Measurements from ENCODE around the gene CALCR. TPM values are rescaled to one million over a fixed set of nuclear protein-coding genes. Genes with fewer than 3 reads are reported as not detected.

CALCR gene
- total RNA-seq, 1 experiment from 2014 or later = not detected

GRCh38 chr7:93448176-93448575 is 126.3 kb downstream of the CALCR start:
- DNase-seq (ENCODE audit: low read depth) = no peak

- no peak for DNase-seq (ENCODE audit: low read depth)
Observed at GRCh38 chr7:93447509-93447908, 127.0 kb downstream of the CALCR start.

GRCh38 chr7:93442478-93443224 is 131.9 kb downstream of the CALCR start:
- DNase-seq (ENCODE audit: low read depth) = peak; percentile 46

- no peak for DNase-seq (ENCODE audit: low read depth)
Observed at GRCh38 chr7:93435791-93436190, 138.7 kb downstream of the CALCR start.

- DNase-seq (ENCODE audit: low read depth) = no peak
Observed at GRCh38 chr7:93432130-93432529, 142.4 kb downstream of the CALCR start.

- no peak for DNase-seq (ENCODE audit: low read depth)
Observed at GRCh38 chr7:93430917-93431588, 143.5 kb downstream of the CALCR start.

GRCh38 chr7:93429563-93429962 is 145.0 kb downstream of the CALCR start:
- no peak for DNase-seq (ENCODE audit: low read depth)

- DNase-seq (ENCODE audit: low read depth) = no peak
Observed at GRCh38 chr7:93427107-93427506, 147.4 kb downstream of the CALCR start.

GRCh38 chr7:93426155-93426696 is 148.3 kb downstream of the CALCR start:
- no peak for DNase-seq (ENCODE audit: low read depth)

GRCh38 chr7:93414574-93414973 is 159.9 kb downstream of the CALCR start:
- no peak for DNase-seq (ENCODE audit: low read depth)

GRCh38 chr7:93409324-93409723 is 165.2 kb downstream of the CALCR start:
- DNase-seq (ENCODE audit: low read depth) = no peak

- no peak for DNase-seq (ENCODE audit: low read depth)
Observed at GRCh38 chr7:93407239-93407638, 167.3 kb downstream of the CALCR start.

GRCh38 chr7:93402944-93403343 is 171.6 kb downstream of the CALCR start:
- DNase-seq (ENCODE audit: low read depth) = no peak

- DNase-seq (ENCODE audit: low read depth) = no peak
Observed at GRCh38 chr7:93399642-93400041, 174.9 kb downstream of the CALCR start.

GRCh38 chr7:93392984-93393383 is 181.5 kb downstream of the CALCR start:
- DNase-seq (ENCODE audit: low read depth) = no peak

- DNase-seq (ENCODE audit: low read depth) = no peak
Observed at GRCh38 chr7:93390660-93391059, 183.9 kb downstream of the CALCR start.

GRCh38 chr7:93382362-93382761 is 192.2 kb downstream of the CALCR start:
- no peak for DNase-seq (ENCODE audit: low read depth)

GRCh38 chr7:93378131-93378760 is 196.3 kb downstream of the CALCR start:
- no peak for DNase-seq (ENCODE audit: low read depth)

GRCh38 chr7:93375603-93376002 is 198.9 kb downstream of the CALCR start:
- no peak for DNase-seq (ENCODE audit: low read depth)

Data from HT1080 (cell line).